SK-MEL-5 (cell line): ENCODE measurements around the gene NOM1. TPM values are rescaled to one million over a fixed set of nuclear protein-coding genes. Genes with fewer than 3 reads are reported as not detected.

Experiments used
- DNase-seq: peaks from one replicate; pipeline ENCODE4 v3.0.0-alpha.2; 2016; ENCODE audit warnings: low read depth, low spot score
- in situ Hi-C: cut with HindIII; loops from 2 replicates; pipeline ENCODE4 v1.10.0; 2016; ENCODE audit warnings: low sequenced_read_pairs, high pct_unique_total_duplicates, low pct_unique_long_range_greater_than_20kb
- total RNA-seq: library from RNA; depleted of rRNA; stranded (reverse); fragments of >200 nt; shearing (Covaris generic); gene quantifications from 2 replicates; pipeline ENCODE4 v1.2.3, GENCODE V29; 2014

Gene NOM1
- total RNA-seq, 1 experiment from 2014 or later = 17.9 TPM

- in situ Hi-C loops = no loop called here
- no peak for DNase-seq
Observed at GRCh38 chr7:157008206-157009169, 59.0 kb downstream of the NOM1 start.

GRCh38 chr7:157009170-157009777 is 59.8 kb downstream of the NOM1 start:
- in situ Hi-C loops = no loop called here
- DNase-seq = no peak

GRCh38 chr7:157009778-157010587 is 60.5 kb downstream of the NOM1 start:
- DNase-seq = no peak
- in situ Hi-C loops = no loop called here

GRCh38 chr7:157010588-157011332 is 61.2 kb downstream of the NOM1 start, which contains the start of gene MNX1:
Gene MNX1 (minus strand): TSS chr7:157010663. CDS start chr7:157010350, 313 bp downstream.
- DNase-seq = peak; percentile 76
- in situ Hi-C loops = no loop called here

GRCh38 chr7:157011333-157012112 is 62.0 kb downstream of the NOM1 start:
- in situ Hi-C loops = no loop called here
- DNase-seq = no peak

GRCh38 chr7:157012113-157012547 is 62.6 kb downstream of the NOM1 start:
- no peak for DNase-seq
- in situ Hi-C loops = no loop called here

- no peak for DNase-seq
- in situ Hi-C loops = no loop called here
Observed at GRCh38 chr7:157013101-157013500, 63.6 kb downstream of the NOM1 start.

- in situ Hi-C loops = no loop called here
- no peak for DNase-seq
Observed at GRCh38 chr7:157013602-157014549, 64.4 kb downstream of the NOM1 start.

- no peak for DNase-seq
- in situ Hi-C loops = no loop called here
Observed at GRCh38 chr7:157014635-157015555, 65.4 kb downstream of the NOM1 start.

- DNase-seq = no peak
- in situ Hi-C loops = no loop called here
Observed at GRCh38 chr7:157016024-157016351, 66.5 kb downstream of the NOM1 start.

GRCh38 chr7:157016352-157017041 is 67.0 kb downstream of the NOM1 start:
- in situ Hi-C loops = no loop called here
- DNase-seq = no peak

- no peak for DNase-seq
- in situ Hi-C loops = no loop called here
Observed at GRCh38 chr7:157017149-157017548, 67.6 kb downstream of the NOM1 start.

GRCh38 chr7:157017603-157018327 is 68.3 kb downstream of the NOM1 start:
- in situ Hi-C loops = no loop called here
- DNase-seq = no peak
